Stimulated activated CD4-positive, alpha-beta T cell treated with anti-CD3 and anti-CD28 coated beads, Interleukin-4, amount 100 ng/mL, for 48 hours (primary cell): ENCODE measurements around the gene SLC25A22.
A peak's percentile ranks its signal among the peaks of the same experiment; 100 is the strongest.

Experiments used
- DNase-seq, 2 donors: peaks; one replicate each; pipeline ENCODE4 v3.0.0-alpha.2; 2020; ENCODE audit warnings: low read depth in 2 of 2

SLC25A22 gene

GRCh38 chr11:747158-748006 lies 50.7 kb downstream of the SLC25A22 start, which contains the start of gene TALDO1:
Gene TALDO1 (plus strand): TSS chr11:747464. CDS start chr11:747482, 18 bp downstream.
- DNase-seq: peak; percentile 81 to 90

- DNase-seq: no peak
Observed at GRCh38 chr11:746289-747157, 51.6 kb downstream of the SLC25A22 start.

GRCh38 chr11:745428-745827 lies 52.7 kb downstream of the SLC25A22 start:
- no peak for DNase-seq

- DNase-seq: no peak
Observed at GRCh38 chr11:742571-743201, 55.4 kb downstream of the SLC25A22 start.

- DNase-seq: no peak
Observed at GRCh38 chr11:742156-742546, 55.9 kb downstream of the SLC25A22 start.
